Bronchial epithelial cell (primary cell): Measurements from ENCODE around the gene DRP2. TPM values are rescaled to one million over a fixed set of nuclear protein-coding genes. Genes with fewer than 3 reads are reported as not detected.

Experiments used
- DNase-seq: peaks from one replicate; pipeline ENCODE4 v3.0.0-alpha.2; 2010; ENCODE audit warnings: low read depth
- FAIRE-seq: peaks from 2 replicates; lab custom pipeline; 2011; peaks lifted over from hg19 to GRCh38; lab: Jason Lieb, UNC
- H3K27me3 ChIP-seq: 2 replicates; pipeline ENCODE4 v1.5.1; 2011; ENCODE audit warnings: low read length; ENCODE audit not compliant: control insufficient read depth, insufficient read depth
- H3K36me3 ChIP-seq: 2 replicates; pipeline ENCODE4 v1.5.1; 2011; ENCODE audit warnings: low read length; ENCODE audit not compliant: control insufficient read depth, insufficient read depth
- H3K4me3 ChIP-seq: 2 replicates; pipeline ENCODE4 v1.5.1; 2011; ENCODE audit warnings: mild to moderate bottlenecking, low read depth, low read length, control low read depth
- total RNA-seq: library from RNA; depleted of rRNA; stranded (reverse); fragments of >200 nt; gene quantifications from 2 replicates; pipeline ENCODE4 v1.2.1, GENCODE V29; 2014
- TF ChIP-seq, protein P1 (sequence below): IDR thresholded peaks from 2 replicates; pipeline ENCODE4 v1.5.1; 2011; ENCODE audit warnings: mild to moderate bottlenecking, moderate library complexity, low read length, control low read depth, inconsistent platforms; ENCODE audit not compliant: insufficient read depth, severe bottlenecking

Gene DRP2
- total RNA-seq, 1 donor from 2014 or later: not detected

DNA sequence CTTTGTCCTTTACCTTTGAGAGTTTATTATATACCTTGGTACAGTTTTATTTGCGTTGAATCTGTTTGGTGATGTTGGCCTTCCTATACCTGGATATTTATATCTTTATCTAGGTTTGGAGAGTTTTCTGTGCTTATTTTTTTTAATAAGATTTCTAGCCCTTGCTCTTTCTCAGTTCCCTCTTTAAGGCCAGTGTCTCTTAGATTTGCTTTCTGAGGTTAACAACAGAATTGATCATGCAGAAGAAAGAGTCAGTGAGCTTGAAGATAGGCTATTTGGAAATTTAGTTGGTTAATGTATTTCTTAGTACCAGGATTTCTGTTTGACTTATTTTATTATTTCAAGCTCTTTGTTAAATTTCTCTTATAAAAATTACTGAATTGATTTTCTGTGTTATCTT lies 84.2 kb downstream of the DRP2 start:
- Histone ChIP-seq H3K4me3 (no peak overlapping the region), H3K27me3 (no peaks in the 10 kb centered on the region), H3K36me3 (no peaks in the 10 kb centered on the region)
- FAIRE-seq (no peak), DNase-seq (no peak)
- TF ChIP-seq, protein P1, sequence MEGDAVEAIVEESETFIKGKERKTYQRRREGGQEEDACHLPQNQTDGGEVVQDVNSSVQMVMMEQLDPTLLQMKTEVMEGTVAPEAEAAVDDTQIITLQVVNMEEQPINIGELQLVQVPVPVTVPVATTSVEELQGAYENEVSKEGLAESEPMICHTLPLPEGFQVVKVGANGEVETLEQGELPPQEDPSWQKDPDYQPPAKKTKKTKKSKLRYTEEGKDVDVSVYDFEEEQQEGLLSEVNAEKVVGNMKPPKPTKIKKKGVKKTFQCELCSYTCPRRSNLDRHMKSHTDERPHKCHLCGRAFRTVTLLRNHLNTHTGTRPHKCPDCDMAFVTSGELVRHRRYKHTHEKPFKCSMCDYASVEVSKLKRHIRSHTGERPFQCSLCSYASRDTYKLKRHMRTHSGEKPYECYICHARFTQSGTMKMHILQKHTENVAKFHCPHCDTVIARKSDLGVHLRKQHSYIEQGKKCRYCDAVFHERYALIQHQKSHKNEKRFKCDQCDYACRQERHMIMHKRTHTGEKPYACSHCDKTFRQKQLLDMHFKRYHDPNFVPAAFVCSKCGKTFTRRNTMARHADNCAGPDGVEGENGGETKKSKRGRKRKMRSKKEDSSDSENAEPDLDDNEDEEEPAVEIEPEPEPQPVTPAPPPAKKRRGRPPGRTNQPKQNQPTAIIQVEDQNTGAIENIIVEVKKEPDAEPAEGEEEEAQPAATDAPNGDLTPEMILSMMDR: no peak

Other genes starting within 250 kb of the DRP2 start
- gene TRMT2B, start 167.7 kb upstream of the DRP2 start, total RNA-seq: 8.4 and 13.6 TPM in 2 replicates
- not detected in 2 replicates for gene TMEM35A, start 140.9 kb upstream of the DRP2 start, total RNA-seq
- gene CENPI, start 121.6 kb upstream of the DRP2 start, total RNA-seq: 1.0 and 1.6 TPM in 2 replicates
- gene TAF7L, start 71.5 kb downstream of the DRP2 start, total RNA-seq: under 0.01 TPM in 1 of 2 replicates, not detected in the other
- gene TIMM8A, start 129.0 kb downstream of the DRP2 start, total RNA-seq: 4.4 and 7.4 TPM in 2 replicates
- gene BTK, start 166.4 kb downstream of the DRP2 start, total RNA-seq: under 0.01 TPM in 1 of 2 replicates, not detected in the other
- 736 and 1,171 TPM in 2 replicates for gene RPL36A, start 171.2 kb downstream of the DRP2 start, total RNA-seq
- gene GLA, start 188.1 kb downstream of the DRP2 start, total RNA-seq: 9.0 and 15.0 TPM in 2 replicates
- 104 and 110 TPM in 2 replicates for gene HNRNPH2, start 188.4 kb downstream of the DRP2 start, total RNA-seq